ENCODE measurements around the gene AMZ1. TPM values are rescaled to one million over a fixed set of nuclear protein-coding genes. Genes with fewer than 3 reads are reported as not detected.

AMZ1 gene, protein sequence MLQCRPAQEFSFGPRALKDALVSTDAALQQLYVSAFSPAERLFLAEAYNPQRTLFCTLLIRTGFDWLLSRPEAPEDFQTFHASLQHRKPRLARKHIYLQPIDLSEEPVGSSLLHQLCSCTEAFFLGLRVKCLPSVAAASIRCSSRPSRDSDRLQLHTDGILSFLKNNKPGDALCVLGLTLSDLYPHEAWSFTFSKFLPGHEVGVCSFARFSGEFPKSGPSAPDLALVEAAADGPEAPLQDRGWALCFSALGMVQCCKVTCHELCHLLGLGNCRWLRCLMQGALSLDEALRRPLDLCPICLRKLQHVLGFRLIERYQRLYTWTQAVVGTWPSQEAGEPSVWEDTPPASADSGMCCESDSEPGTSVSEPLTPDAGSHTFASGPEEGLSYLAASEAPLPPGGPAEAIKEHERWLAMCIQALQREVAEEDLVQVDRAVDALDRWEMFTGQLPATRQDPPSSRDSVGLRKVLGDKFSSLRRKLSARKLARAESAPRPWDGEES
- total RNA-seq (0.11 TPM), polyA plus RNA-seq (0.22 TPM)

DNA sequence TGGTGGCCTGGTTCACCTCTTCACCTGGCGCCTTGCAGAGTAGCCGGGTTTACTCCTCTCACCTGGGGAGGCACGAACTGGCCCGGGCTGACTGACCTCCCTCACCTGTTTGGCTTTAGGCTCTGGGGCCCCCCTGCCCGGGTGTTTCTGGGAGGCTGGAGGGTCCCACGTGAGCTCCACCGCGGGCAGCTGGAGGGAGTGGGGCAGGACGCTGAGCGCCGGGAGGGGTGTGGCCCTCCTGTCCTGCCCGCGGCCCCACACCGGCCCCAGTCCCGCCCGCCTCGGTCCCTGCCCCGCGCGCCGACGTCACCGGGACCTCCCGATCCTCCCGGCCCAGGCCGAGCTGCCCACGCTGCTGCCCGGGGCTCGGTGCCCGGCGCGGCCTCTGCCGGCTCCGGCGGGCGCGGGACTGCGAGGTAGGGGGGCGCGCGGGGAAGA, at the start of gene AMZ1:
Gene AMZ1 (plus strand): TSS at position 322 of the 438 bp plus-strand sequence. CDS start 12,250 bp downstream, outside the sequence.
- H3K4me1 ChIP-seq (ENCODE audit: insufficient read depth): no peaks in the 10 kb centered on the region
- no peak for DNase-seq (ENCODE audit: extremely low spot score)
- 3% methylated on average over 41 of the region's 41 CpGs for WGBS
- no peaks in the 10 kb centered on the region for H3K36me3 ChIP-seq (ENCODE audit: insufficient read depth)
- H3K27ac ChIP-seq (ENCODE audit: low read depth): no peak within 1 kb of the TSS
- H3K4me3 ChIP-seq (ENCODE audit: low read depth, low read length): peak within 1 kb of the TSS; percentile 37

DNA sequence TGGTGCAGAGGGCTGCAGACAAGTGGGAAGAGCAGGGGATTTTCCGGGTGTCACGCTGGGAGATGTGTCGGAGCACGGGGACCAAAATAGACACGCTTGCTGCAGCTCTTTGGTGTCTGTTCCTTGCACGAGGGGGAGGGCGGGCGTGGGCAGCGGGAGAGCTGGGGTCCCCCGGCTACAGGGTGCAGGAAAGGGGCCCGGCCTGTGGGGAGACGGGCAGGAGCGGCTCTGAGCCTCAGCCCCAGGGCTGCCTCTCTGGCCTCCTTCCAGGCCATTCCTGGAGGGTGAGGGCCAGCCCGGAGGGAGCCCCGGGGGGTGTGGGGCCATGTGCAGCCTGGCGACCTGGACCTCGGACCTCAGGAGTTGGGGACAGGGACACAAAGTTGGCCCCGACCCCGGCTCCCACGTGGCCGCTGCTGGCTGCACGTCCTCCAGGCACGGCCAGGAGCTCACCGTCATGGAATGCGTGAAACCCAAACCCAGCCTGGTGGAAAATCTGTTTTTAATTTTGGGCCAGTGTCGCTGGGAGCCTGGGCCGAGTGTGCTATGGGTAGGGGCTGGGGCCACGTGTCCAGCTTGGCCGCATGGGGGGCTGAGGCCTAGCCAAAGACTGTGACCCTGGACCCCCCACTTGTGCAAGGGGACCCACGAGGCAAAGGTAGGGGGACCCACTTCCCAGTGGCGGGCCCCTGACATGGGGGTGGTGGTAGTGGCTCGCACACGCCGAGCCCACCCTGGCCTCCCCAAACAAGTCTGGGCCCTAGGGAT, 49.6 kb upstream of the AMZ1 start:
- no peaks in the 10 kb centered on the region for H3K4me1 ChIP-seq (ENCODE audit: insufficient read depth)
- no peak overlapping the region for H3K27ac ChIP-seq (ENCODE audit: low read depth)
- H3K36me3 ChIP-seq (ENCODE audit: insufficient read depth): no peaks in the 10 kb centered on the region
- 43% methylated on average over 34 of the region's 34 CpGs for WGBS
- DNase-seq (ENCODE audit: extremely low spot score): no peak
- no peak overlapping the region for H3K4me3 ChIP-seq (ENCODE audit: low read depth, low read length)

DNA sequence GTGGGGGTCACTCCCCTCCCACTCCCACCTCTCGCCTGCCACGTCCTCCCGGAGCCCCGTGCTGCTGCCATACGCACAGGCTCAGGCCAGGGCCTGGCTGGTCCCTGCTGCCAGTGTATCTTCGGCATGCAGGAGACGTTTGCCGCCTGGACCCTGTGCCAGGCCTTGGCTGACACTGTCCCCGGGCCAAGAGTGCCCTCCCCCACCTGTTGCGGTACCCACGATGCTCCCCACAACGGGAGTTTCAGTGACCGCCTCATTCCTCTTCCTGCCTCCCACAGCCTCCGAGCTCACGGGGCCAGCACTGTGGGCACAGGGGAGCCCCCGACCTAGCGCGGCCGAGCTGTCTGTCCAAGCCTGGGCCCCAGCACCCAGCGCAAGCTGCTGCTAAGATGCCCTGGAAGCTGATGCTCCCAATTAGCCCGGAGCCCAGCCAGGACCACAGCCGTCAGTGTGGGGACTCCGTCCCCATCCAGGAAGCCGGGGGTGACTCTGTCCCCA, 48.8 kb upstream of the AMZ1 start:
- no peaks in the 10 kb centered on the region for H3K36me3 ChIP-seq (ENCODE audit: insufficient read depth)
- no peak overlapping the region for H3K4me3 ChIP-seq (ENCODE audit: low read depth, low read length)
- H3K4me1 ChIP-seq (ENCODE audit: insufficient read depth): no peaks in the 10 kb centered on the region
- WGBS: 84% methylated on average over 24 of the region's 24 CpGs
- no peak overlapping the region for H3K27ac ChIP-seq (ENCODE audit: low read depth)
- no peak for DNase-seq (ENCODE audit: extremely low spot score)

DNA sequence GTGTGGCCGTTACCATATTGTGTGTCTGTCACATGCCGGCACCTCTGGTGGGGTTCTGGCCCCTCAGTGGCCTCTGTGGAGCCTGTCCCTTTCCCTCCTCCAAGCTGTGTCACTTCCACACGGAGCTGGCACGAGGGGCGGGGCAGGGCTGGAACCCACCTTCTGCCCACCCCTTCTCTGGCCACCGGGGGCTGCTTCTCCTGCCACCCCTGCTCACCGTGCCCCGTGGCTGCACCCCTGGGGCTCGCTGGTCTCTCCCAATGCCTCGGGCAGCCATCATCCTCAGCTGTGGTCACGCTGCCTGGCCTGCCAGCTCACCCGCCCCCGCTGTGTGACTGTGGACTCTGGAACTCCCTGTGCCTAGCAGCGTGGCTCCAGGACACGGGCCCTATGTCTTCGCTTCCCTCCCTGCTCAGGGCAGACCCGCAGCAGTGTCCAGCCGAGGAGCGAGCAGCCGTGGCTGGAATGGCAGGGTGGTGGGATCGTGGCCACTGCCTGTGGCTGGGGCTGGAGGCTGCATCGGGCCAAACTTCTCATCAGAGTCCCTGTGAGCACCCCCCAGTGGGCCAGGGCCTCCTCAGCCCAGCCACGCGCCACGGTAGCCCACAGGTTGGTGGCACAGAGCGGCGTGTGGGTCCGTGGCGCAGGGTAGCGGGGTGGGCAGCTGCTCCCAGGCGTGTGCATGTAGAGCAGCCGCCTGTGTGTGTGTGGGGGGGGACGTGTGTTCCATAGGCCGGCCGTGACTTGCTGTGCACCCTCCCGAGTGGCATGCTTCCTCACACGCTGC, 48.1 kb upstream of the AMZ1 start:
- H3K4me1 ChIP-seq (ENCODE audit: insufficient read depth): no peaks in the 10 kb centered on the region
- no peak overlapping the region for H3K27ac ChIP-seq (ENCODE audit: low read depth)
- DNase-seq (ENCODE audit: extremely low spot score): no peak
- 89% methylated on average over 37 of the region's 37 CpGs for WGBS
- no peaks in the 10 kb centered on the region for H3K36me3 ChIP-seq (ENCODE audit: insufficient read depth)
- no peak overlapping the region for H3K4me3 ChIP-seq (ENCODE audit: low read depth, low read length)

DNA sequence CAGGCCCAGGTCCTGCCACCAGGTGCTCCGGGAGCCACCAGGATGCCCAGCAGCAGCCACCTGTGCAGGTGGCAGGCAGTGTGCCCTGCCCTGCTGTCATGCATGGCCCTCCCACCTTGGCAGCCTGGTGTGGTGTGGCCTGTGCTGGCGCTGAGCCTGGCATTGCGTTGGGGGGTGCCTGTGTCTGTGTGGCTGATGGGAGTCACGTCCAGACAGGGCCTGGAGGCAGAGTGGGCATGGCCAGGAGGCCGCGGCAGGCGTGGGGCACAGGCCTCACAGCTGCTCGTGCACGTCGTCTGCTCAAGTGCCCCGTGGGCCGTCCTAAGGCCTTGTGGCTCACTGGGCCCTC, 47.5 kb upstream of the AMZ1 start:
- 75% methylated on average over 12 of the region's 12 CpGs for WGBS
- Histone ChIP-seq H3K4me1 (ENCODE audit: insufficient read depth) (no peaks in the 10 kb centered on the region), H3K36me3 (ENCODE audit: insufficient read depth) (no peaks in the 10 kb centered on the region), H3K27ac (ENCODE audit: low read depth) (no peak overlapping the region), H3K4me3 (ENCODE audit: low read depth, low read length) (no peak overlapping the region)
- DNase-seq (ENCODE audit: extremely low spot score): no peak

DNA sequence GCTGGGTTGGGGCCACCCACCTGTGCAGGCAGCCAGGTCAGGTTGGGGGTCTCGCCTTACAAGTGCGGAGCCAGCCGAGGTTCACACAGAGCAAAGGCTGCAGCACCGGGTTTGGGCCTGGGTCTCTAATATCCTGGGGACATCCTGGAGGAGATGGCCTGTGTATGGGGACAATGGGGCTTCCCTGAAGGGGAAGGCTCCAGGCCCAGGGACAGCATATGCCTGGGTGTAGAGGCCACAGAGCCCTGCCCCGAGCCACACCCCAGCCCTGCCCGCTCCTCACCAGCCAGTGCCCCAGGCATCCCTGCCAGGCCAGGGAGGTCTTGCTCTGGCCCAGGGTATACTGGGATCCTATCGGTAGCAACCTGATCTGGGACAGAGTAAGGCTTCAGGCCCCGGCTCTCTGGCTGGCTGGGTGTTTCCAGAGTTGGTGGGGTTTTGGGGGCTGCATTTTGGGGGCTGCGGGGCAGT, 47.1 kb upstream of the AMZ1 start:
- Histone ChIP-seq H3K4me1 (ENCODE audit: insufficient read depth) (no peaks in the 10 kb centered on the region), H3K36me3 (ENCODE audit: insufficient read depth) (no peaks in the 10 kb centered on the region), H3K27ac (ENCODE audit: low read depth) (no peak overlapping the region), H3K4me3 (ENCODE audit: low read depth, low read length) (no peak overlapping the region)
- 76% methylated on average over 9 of the region's 9 CpGs for WGBS
- DNase-seq (ENCODE audit: extremely low spot score): no peak

DNA sequence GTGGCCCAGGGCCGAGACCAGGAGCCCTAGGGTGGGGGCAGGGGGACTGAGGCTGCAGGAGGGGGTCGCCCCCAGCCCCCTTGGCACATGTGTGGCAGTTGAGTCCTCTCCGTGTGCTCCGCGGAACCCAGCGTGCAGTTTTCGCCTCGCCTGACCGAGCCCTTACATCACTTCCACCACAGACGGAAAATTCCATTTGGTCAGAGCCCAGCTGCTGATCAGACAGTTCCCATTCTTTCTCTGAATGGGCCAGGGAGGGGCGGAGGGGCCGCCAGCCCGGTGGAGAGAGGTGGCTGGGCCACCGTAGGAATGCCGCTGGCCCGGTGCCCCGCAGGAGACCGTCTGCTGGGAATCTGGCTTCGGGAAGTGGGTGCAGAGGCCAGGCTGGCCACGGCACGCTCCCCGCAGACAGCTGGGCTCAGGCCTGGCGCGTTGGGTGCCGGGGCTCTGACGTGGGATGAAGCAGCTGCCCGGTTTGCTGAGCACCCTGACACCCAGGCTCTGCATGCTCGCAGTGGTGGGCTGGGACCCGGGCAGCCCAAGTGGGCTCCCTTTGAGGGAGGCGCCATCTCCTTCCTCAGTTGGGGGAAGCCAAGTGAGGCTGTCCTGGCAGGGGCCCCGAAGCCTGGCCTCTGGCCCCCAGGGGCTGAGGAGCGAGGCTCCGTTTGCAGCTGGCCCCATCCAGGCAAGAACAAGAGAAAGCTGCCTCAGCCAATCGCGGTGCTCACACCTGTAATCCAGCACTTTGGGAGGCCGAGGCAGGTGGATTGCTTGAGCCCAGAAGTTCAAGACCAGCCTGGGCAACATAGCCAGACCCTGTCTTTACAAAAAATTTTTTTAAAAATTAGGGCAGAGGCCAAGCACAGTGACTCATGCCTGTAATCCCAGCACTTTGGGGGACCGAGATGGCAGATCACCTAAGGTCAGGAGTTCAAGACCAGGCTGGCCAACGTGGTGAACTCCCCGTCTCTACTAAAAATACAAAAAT, 46.3 kb upstream of the AMZ1 start:
- WGBS: 26% methylated on average over 39 of the region's 39 CpGs
- H3K36me3 ChIP-seq (ENCODE audit: insufficient read depth): no peaks in the 10 kb centered on the region
- H3K4me3 ChIP-seq (ENCODE audit: low read depth, low read length): no peak overlapping the region
- no peaks in the 10 kb centered on the region for H3K4me1 ChIP-seq (ENCODE audit: insufficient read depth)
- H3K27ac ChIP-seq (ENCODE audit: low read depth): no peak overlapping the region
- DNase-seq (ENCODE audit: extremely low spot score): peak; percentile 62

DNA sequence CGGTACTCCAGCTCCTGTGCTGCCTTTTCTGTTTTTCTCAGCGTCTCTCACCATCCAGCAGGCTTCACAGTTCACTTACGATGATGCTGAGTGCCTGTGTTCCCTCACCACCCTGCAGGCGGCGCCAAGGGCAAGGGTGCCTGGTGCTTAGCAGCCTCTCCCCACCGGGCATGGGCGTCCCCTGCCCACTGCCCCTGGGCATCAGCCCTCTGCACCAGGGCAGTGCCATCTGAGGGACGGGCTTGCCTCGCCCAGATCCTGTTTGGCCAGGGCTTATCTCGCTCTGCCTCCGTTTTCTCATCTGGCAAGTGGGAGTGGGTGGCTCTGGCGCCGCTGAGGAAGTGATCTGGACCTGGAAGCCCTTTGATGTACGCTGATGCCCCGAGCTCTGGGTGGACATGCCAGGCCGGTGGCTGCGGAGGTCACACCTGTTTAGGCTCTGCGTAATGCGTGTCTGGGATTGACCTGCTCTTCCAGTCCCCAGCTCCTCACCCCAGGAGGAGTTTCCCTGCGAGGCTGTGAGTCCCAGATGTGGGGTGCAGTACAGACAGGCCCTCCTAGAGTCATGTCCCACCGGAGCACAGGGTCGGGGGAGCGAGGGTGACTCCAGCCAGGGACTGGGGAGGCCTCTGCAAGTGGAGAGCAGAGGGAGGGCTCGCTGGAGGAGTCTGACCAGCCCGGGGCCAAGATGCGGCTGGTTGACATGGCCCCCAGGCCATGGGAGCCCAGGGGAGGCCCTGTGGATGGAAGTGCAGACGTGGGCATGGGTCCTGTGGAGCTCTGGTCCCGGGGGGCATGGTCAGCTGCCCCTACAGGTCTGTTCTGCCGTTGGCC, 44.4 kb upstream of the AMZ1 start:
- H3K4me3 ChIP-seq (ENCODE audit: low read depth, low read length): no peak overlapping the region
- H3K36me3 ChIP-seq (ENCODE audit: insufficient read depth): no peaks in the 10 kb centered on the region
- no peak for DNase-seq (ENCODE audit: extremely low spot score)
- no peaks in the 10 kb centered on the region for H3K4me1 ChIP-seq (ENCODE audit: insufficient read depth)
- WGBS: 86% methylated on average over 29 of the region's 29 CpGs
- H3K27ac ChIP-seq (ENCODE audit: low read depth): no peak overlapping the region

DNA sequence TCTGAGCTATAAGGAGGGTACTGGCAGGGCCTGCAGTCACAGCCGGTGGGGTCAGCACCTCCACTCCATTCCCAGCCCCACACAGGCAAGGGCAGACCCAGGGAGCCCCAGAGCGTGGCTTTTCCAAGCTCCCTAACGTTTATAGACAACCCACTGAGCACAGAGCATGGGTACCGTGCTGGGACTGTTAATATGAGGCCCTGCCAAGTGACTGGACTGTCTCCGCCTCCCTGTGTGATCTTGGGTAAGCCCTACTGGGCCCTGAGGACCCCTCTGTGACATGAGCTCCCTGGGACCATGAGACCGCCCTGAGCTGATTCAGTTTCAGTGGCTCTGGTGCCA, 43.8 kb upstream of the AMZ1 start:
- H3K4me1 ChIP-seq (ENCODE audit: insufficient read depth): no peaks in the 10 kb centered on the region
- no peaks in the 10 kb centered on the region for H3K36me3 ChIP-seq (ENCODE audit: insufficient read depth)
- DNase-seq (ENCODE audit: extremely low spot score): no peak
- H3K4me3 ChIP-seq (ENCODE audit: low read depth, low read length): no peak overlapping the region
- no peak overlapping the region for H3K27ac ChIP-seq (ENCODE audit: low read depth)
- 80% methylated on average over 6 of the region's 6 CpGs for WGBS

DNA sequence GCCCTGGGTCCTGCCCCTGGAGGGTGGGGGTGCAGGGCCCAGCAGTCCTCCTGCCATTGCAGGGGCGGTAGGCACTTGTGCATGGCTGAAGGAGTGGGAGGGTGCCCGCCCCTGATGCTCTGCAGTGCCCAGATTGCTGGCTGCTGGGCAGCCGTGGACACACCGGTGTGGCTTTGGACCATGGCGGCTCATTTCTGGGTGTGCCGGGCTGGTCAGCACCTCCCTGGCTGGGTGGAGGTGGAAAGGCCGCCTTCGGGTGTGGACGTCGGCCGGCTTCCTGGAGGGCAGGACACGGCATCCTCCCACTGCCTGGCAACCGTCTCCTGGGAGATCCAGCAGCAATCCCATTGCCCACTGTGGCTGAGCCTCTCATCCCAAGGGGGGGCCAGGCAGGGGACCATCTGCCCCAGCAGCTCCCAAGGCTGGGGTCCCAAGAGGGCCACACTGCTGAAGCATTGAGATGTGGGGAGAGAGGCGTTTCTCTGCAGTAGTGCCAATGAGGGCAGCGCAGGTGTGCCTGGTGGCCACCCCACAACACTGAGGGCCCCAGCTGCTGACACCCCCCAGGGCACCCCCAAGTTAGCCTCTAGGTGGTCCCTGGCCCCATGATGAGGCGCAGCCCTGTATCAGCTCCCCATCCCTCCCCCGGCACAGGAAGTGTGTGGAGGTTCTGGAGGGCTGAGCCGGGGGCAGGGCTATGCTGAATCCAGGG, 43.3 kb upstream of the AMZ1 start:
- Histone ChIP-seq H3K4me1 (ENCODE audit: insufficient read depth) (no peaks in the 10 kb centered on the region), H3K27ac (ENCODE audit: low read depth) (no peak overlapping the region), H3K4me3 (ENCODE audit: low read depth, low read length) (no peak overlapping the region), H3K36me3 (ENCODE audit: insufficient read depth) (no peaks in the 10 kb centered on the region)
- WGBS: 73% methylated on average over 18 of the region's 18 CpGs
- no peak for DNase-seq (ENCODE audit: extremely low spot score)

DNA sequence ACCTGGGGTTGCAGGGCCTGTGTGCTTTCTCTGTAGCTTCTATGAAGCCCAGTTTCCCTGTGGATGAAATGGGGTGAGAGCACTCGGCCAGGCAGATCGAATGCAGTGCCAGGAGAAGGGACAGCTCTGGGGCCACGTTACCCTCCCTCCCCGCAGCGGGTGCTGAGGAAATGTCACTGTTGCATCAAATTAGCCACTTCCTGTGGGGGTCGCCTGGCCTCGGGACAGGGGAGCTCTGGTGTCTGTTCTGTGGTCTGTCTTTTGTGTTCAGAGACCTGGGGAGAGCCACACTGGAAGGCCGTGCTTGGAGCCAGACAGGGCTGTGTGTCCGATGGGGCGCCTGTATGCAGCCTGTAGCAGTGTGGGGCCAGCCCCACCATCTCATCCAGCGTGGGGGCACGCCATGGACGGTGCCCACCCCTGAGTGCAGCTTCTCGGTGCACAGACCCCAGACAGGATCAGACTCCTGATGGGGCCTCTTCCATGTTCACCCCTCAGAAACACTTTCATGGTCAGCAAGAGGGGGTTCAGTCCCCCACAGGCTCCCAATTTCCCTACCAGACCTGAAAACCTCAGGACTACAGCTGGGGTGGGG, 42.6 kb upstream of the AMZ1 start:
- H3K4me1 ChIP-seq (ENCODE audit: insufficient read depth): no peaks in the 10 kb centered on the region
- DNase-seq (ENCODE audit: extremely low spot score): no peak
- no peak overlapping the region for H3K27ac ChIP-seq (ENCODE audit: low read depth)
- H3K4me3 ChIP-seq (ENCODE audit: low read depth, low read length): no peak overlapping the region
- WGBS: 71% methylated on average over 14 of the region's 14 CpGs
- no peaks in the 10 kb centered on the region for H3K36me3 ChIP-seq (ENCODE audit: insufficient read depth)
